Astrocyte of the cerebellum (primary cell): Measurements from ENCODE around the gene KLHDC3.

Source experiments
- DNase-seq: peaks from one replicate; pipeline ENCODE4 v3.0.0-alpha.2; 2011; ENCODE audit warnings: low read depth
- H3K4me3 ChIP-seq: 2 replicates; pipeline ENCODE4 v1.5.1; 2011; ENCODE audit warnings: mild to moderate bottlenecking, low read depth, low read length, moderate library complexity
- CTCF ChIP-seq: IDR thresholded peaks from 2 replicates; pipeline ENCODE4 v1.5.1; 2012; ENCODE audit warnings: low read length, low read depth, moderate library complexity, mild to moderate bottlenecking; ENCODE audit errors: missing control alignments
- in situ Hi-C: cut with HindIII; loops from 2 replicates; pipeline ENCODE4 v1.10.0; 2017; ENCODE audit warnings: low sequenced_read_pairs

Gene KLHDC3

DNA sequence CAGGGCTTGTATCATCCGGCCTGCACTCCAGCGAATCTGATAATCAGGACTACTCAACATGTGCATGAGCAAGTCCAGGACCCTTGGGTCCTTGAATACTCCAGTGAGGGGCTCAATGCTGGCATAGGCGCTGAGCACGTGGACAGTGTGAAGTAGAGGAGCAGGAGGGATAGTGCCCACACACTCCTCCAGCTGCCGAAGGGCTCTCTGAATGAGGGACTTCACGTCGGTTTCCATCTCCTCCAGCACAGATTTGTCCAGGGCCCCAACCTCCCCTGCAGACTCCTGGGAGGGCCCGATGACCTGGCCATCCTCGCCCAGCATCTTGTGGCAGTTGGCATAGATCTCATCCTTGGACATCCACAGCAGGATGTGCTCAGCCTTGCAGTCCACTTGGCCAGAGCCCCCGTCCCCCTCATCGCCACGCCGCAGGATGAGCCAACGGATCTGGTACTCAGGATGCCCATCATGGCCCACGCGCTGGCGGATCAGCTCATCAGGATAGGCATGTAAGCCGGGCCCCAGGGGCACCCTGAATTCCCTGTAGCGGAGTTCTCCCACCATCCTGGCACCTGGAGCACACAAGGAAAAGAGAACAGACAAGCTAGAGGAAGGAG, 38.3 kb downstream of the KLHDC3 start:
- TF ChIP-seq CTCF: no peak
- in situ Hi-C loops: no loop called here
- H3K4me3 ChIP-seq: peak overlapping the region; percentile 85
- DNase-seq: no peak

DNA sequence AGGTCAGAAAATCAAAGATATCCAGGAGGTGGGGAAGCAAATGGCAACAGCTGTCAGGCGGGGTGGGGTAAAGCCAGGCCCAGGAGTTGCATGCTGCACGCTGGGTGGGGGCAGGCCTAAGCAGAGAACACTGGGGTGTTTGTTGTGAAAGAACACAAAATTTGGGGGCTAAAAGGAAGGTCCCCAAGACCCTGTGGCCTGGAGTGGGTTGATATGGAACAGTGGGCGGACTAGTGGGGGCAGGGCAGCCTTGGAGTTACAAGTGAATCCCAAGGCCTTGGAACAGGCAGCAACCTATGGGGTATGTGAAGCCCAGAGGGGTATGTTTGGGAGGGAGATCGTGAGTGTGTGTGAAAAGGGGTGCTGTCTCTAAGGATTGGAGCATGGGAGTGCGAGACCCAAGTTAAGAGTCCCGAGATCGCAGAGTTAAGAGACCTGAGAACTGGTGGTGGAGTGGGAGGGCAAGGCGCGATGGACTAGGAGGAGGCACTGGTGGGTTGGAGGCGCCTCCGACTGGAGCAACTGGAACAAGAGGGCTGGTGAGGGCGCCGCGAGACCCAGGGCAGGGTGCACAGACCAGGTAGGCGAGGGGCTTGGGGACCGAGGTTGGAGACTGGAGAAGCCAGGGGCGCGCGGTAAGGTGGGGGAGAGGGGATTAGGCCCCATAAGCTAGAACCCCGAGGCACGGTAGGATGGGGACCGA, 38.9 kb downstream of the KLHDC3 start:
- no peak for DNase-seq
- in situ Hi-C loops: no loop called here
- no peak for TF ChIP-seq CTCF
- peak overlapping the region; percentile 85 for H3K4me3 ChIP-seq

DNA sequence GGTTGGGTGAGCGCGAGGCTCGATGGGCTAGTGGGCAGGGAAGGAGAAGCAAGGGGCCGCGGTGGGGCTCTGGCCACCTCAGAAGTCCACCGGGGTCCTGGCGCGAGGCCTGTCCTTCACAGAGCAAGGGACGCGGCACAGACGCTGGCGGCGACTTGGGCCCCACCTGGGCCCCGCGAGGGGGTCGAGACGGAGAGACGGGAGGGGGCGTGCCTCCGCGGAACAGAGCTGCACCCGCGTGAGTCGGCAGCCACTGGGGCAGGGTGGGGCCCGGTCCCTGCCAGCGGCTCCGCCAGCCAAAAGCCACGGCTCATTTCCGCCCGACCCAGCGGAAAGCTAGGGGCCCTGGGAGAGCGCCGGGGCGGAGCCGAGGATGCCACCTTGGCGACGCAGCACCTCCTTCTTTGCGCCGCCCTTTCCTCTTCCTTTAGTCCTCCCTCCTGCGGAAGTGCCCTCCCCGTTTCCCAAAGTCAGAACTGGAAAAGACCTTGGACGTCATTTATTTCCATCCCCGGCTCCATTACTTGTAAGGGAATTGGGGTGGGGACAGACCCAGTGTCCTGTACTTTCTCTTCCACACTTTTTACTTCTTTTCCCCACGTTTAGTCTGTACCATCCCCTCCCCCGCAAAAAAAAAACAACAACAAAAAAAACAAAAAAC, 39.6 kb downstream of the KLHDC3 start, which contains the start of gene CUL7:
Gene CUL7, minus strand, starts transcription at position 307 of the 661 bp plus-strand sequence. CDS start 1,063 bp downstream, outside the sequence.
- peak; percentile 80 for DNase-seq
- peak within 1 kb of the TSS; percentile 85 for H3K4me3 ChIP-seq
- in situ Hi-C loops: no loop called here
- TF ChIP-seq CTCF: no peak

DNA sequence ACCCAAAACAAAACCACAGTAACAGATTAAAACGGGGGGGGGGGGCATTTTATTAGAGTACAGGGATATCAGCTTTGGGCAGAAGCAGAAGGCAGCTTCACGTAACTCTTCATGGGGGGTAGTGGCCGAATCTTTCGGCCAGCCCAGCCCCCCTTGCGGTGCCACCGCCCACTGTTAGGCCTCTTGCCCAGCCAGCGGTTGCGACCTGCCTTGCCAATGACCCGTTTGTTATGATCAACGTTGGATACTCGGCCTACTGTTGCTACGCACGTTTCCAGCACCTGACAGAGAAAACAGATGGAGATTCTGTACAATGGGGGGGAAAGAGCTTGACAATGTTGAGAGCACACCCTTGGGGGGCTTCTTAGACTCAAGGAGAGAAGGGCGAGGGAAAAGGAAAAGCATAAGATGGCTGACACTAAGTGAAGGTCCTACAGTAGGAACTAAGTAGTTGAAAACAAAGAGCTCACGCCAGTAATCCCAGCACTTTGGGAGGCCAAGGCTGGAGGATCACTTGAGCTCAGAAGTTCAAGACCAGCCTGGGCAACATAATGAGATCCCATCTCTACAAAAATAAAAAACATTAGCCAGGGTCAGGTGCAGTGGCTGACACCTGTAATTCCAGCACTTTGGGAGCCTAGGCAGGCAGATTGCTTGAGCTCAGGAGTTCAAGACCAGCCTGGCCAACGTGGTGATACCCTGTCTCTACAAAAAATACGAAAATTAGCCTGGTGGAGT, 40.3 kb downstream of the KLHDC3 start:
- H3K4me3 ChIP-seq: peak overlapping the region; percentile 85
- in situ Hi-C loops: no loop called here
- DNase-seq: no peak
- TF ChIP-seq CTCF: no peak

DNA sequence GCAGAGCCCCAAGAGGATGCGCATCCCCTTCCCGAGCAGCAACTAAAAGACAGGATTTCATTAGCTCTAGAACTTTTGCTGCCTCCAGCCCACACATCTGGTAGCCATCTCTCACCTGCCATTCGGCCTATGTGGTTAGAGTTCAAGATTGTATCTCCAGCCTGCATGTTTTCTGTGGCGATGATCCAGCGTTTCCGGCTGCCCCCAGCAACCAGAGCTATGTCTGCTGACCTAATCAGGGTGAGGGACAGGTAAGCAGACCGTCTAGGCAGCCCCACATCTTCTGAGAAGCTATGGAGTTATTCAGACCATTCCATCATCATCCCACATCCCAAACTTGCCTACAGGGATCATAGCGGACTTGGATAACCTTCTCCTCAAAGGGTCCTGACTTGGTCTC, 41.9 kb downstream of the KLHDC3 start:
- in situ Hi-C loops: no loop called here
- no peak for TF ChIP-seq CTCF
- no peak overlapping the region for H3K4me3 ChIP-seq
- no peak for DNase-seq

DNA sequence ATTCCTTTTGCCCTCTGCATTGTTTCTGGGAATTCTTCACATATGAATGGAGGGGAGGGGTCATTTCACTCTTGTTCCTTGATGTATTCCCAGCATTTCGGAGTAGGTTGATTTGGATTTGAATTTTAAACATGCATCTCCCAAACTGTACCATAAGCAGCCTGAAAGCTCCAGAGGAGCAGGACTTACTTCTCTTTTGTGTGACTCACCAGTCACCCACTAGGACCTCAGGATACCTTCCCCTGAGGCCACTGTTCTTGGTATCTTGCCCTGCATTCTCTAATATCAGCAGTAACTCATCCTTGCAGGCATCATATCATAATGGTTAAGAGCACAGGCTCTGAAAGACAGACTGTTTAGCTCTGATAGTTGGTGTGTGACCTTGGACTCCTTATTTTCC, 44.5 kb downstream of the KLHDC3 start:
- H3K4me3 ChIP-seq: peak overlapping the region; percentile 83
- TF ChIP-seq CTCF: no peak
- DNase-seq: no peak
- in situ Hi-C loops: no loop called here
